ENCODE results near the gene TMEM238. TPM values are rescaled to one million over a fixed set of nuclear protein-coding genes. Genes with fewer than 3 reads are reported as not detected.

The TMEM238 gene
- total and polyA plus RNA-seq, 9 of the 15 experiments (the other 6 are each of a cell fraction or from before 2014, with no cell fraction given), result 0.18 to 5.1 (median 1.3) TPM; not detected in 4

GRCh38 chr19:55385724-55386492 lies 1.8 kb upstream of the TMEM238 start, which contains the start of gene RPL28 (continued):
- TF ChIP-seq ZBTB40 (IDR thresholded peaks at IDR 0.05) (peak; percentile 95), ZBTB40 (CRISPR knock-in tag; IDR thresholded peaks at IDR 0.05) (no peak), MLLT1 (IDR thresholded peaks at IDR 0.05) (peak; percentile 84 to 86; a peak in 3 of 4 replicates), ZNF212 (CRISPR knock-in tag; IDR thresholded peaks at IDR 0.05) (0 out of 2 replicates have a peak, but pooled peaks have one; percentile 68), CGGBP1 (CRISPR knock-in tag; IDR thresholded peaks at IDR 0.05) (0 out of 2 replicates have a peak, but pooled peaks have one; percentile 32), ZBTB7A (IDR thresholded peaks at IDR 0.05; ENCODE audit: borderline replicate concordance, control insufficient read depth, low read depth, low read length) (peak; percentile 15; the same call in 1 of the 2 replicates), GABPA (tag; conservative IDR thresholded peaks at IDR 0.05; ENCODE audit: low read depth) (peak; percentile 95), TRIM24 (IDR thresholded peaks at IDR 0.05) (peak in 1 of 2 experiments; percentile 33; a peak in 1 of 4 replicates), ZC3H4 (CRISPR knock-in tag; IDR thresholded peaks at IDR 0.05; ENCODE audit: borderline replicate concordance) (no peak), DDX20 (tag; IDR thresholded peaks at IDR 0.05; ENCODE audit: low read depth) (no peak), RBFOX2 (IDR thresholded peaks at IDR 0.05; ENCODE audit: low read depth, low read length) (peak; percentile 99), CREM (IDR thresholded peaks at IDR 0.05; ENCODE audit: low read depth) (peak; percentile 94), POLR2G (IDR thresholded peaks at IDR 0.05; ENCODE audit: low read depth, low read length) (peak; percentile 100), JUN (IDR thresholded peaks at IDR 0.05; ENCODE audit: borderline replicate concordance, low read depth, low read length) (0 out of 2 replicates have a peak, but pooled peaks have one; percentile 10), JUN (CRISPR knock-in tag; IDR thresholded peaks at IDR 0.05; ENCODE audit: borderline replicate concordance) (no peak), TEAD1 (CRISPR knock-in tag; IDR thresholded peaks at IDR 0.05) (peak in 1 of 2 experiments; percentile 61; a peak in 1 of 4 replicates), EP300 (IDR thresholded peaks at IDR 0.05; ENCODE audit: low read length) (peak; percentile 3; the same call in 1 of the 2 replicates)

Data from K562 (cell line).